ENCODE data around the gene SERTAD1.

SERTAD1 gene

GRCh38 chr19:40397568-40397906 lies 28.3 kb downstream of the SERTAD1 start:
- no peak for DNase-seq

GRCh38 chr19:40396886-40397567 lies 28.8 kb downstream of the SERTAD1 start:
- DNase-seq = no peak

- no peak for DNase-seq
These were observed 29.8 kb downstream of the SERTAD1 start for GRCh38 chr19:40395956-40396355.

GRCh38 chr19:40394816-40395210 lies 31.0 kb downstream of the SERTAD1 start:
- no peak for DNase-seq

- no peak for DNase-seq
These were observed 31.6 kb downstream of the SERTAD1 start for GRCh38 chr19:40393894-40394815.

GRCh38 chr19:40392894-40393517 lies 32.8 kb downstream of the SERTAD1 start:
- no peak for DNase-seq

GRCh38 chr19:40392123-40392522 lies 33.7 kb downstream of the SERTAD1 start:
- no peak for DNase-seq

- no peak for DNase-seq
These were observed 35.6 kb downstream of the SERTAD1 start, which contains the start of gene HIPK4 for GRCh38 chr19:40390084-40390742. Gene HIPK4, minus strand, starts transcription at chr19:40390181. Its CDS starts 279 bp downstream, at chr19:40389902.

- DNase-seq = no peak
These were observed 36.2 kb downstream of the SERTAD1 start for GRCh38 chr19:40389404-40390083.

- DNase-seq = no peak
These were observed 37.3 kb downstream of the SERTAD1 start for GRCh38 chr19:40388481-40388880.

GRCh38 chr19:40387155-40387554 lies 38.6 kb downstream of the SERTAD1 start:
- no peak for DNase-seq

- DNase-seq = no peak
These were observed 42.0 kb downstream of the SERTAD1 start for GRCh38 chr19:40383668-40384248.

GRCh38 chr19:40381321-40381720 lies 44.5 kb downstream of the SERTAD1 start:
- no peak for DNase-seq

- DNase-seq = no peak
These were observed 45.4 kb downstream of the SERTAD1 start for GRCh38 chr19:40380199-40381037.

- DNase-seq = no peak
These were observed 46.2 kb downstream of the SERTAD1 start for GRCh38 chr19:40379446-40380198.

GRCh38 chr19:40378509-40378908 lies 47.3 kb downstream of the SERTAD1 start:
- DNase-seq = no peak

GRCh38 chr19:40377876-40378385 lies 47.9 kb downstream of the SERTAD1 start:
- DNase-seq = no peak

GRCh38 chr19:40376286-40376862 lies 49.4 kb downstream of the SERTAD1 start:
- DNase-seq = no peak

GRCh38 chr19:40374084-40374483 lies 51.7 kb downstream of the SERTAD1 start:
- DNase-seq = no peak

- DNase-seq = no peak
These were observed 54.0 kb downstream of the SERTAD1 start for GRCh38 chr19:40371802-40372122.
